GM19193 (cell line): ENCODE measurements around the gene SIX2.

Source experiments
- POLR2A ChIP-seq: IDR thresholded peaks from 4 replicates; pipeline ENCODE4 v1.6.1; 2011; ENCODE audit not compliant: insufficient read depth, insufficient read length; ENCODE audit errors: extremely low read depth

SIX2 gene

GRCh38 chr2:45007961-45008295, 1.3 kb downstream of the SIX2 start:
- TF ChIP-seq POLR2A: no peak

- TF ChIP-seq POLR2A: no peak
These were observed 2.3 kb downstream of the SIX2 start for GRCh38 chr2:45006942-45007287.

GRCh38 chr2:45006041-45006941, 3.0 kb downstream of the SIX2 start:
- no peak for TF ChIP-seq POLR2A

GRCh38 chr2:45005261-45006002, 3.8 kb downstream of the SIX2 start:
- TF ChIP-seq POLR2A: no peak

GRCh38 chr2:45004562-45005191, 4.6 kb downstream of the SIX2 start:
- TF ChIP-seq POLR2A: no peak

- no peak for TF ChIP-seq POLR2A
These were observed 5.4 kb downstream of the SIX2 start for GRCh38 chr2:45003579-45004551.

GRCh38 chr2:45002686-45003085, 6.6 kb downstream of the SIX2 start:
- TF ChIP-seq POLR2A: no peak

- TF ChIP-seq POLR2A: no peak
These were observed 7.3 kb downstream of the SIX2 start for GRCh38 chr2:45001869-45002385.

- no peak for TF ChIP-seq POLR2A
These were observed 8.1 kb downstream of the SIX2 start for GRCh38 chr2:45000921-45001868.

GRCh38 chr2:45000341-45000901, 8.8 kb downstream of the SIX2 start:
- TF ChIP-seq POLR2A: no peak

- TF ChIP-seq POLR2A: no peak
These were observed 9.7 kb downstream of the SIX2 start for GRCh38 chr2:44999540-44999939.

GRCh38 chr2:44997963-44998362, 11.3 kb downstream of the SIX2 start:
- TF ChIP-seq POLR2A: no peak

- no peak for TF ChIP-seq POLR2A
These were observed 12.9 kb downstream of the SIX2 start for GRCh38 chr2:44996356-44996755.
